ENCODE data around the gene SUN2.
A peak's percentile ranks its signal among the peaks of the same experiment; 100 is the strongest.
"Not testable (repeated sequence)": the region's sequence is repeated elsewhere in the genome, so short reads cannot be mapped to it uniquely, and the experiment has no call there.

SUN2 gene, protein sequence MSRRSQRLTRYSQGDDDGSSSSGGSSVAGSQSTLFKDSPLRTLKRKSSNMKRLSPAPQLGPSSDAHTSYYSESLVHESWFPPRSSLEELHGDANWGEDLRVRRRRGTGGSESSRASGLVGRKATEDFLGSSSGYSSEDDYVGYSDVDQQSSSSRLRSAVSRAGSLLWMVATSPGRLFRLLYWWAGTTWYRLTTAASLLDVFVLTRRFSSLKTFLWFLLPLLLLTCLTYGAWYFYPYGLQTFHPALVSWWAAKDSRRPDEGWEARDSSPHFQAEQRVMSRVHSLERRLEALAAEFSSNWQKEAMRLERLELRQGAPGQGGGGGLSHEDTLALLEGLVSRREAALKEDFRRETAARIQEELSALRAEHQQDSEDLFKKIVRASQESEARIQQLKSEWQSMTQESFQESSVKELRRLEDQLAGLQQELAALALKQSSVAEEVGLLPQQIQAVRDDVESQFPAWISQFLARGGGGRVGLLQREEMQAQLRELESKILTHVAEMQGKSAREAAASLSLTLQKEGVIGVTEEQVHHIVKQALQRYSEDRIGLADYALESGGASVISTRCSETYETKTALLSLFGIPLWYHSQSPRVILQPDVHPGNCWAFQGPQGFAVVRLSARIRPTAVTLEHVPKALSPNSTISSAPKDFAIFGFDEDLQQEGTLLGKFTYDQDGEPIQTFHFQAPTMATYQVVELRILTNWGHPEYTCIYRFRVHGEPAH

DNA sequence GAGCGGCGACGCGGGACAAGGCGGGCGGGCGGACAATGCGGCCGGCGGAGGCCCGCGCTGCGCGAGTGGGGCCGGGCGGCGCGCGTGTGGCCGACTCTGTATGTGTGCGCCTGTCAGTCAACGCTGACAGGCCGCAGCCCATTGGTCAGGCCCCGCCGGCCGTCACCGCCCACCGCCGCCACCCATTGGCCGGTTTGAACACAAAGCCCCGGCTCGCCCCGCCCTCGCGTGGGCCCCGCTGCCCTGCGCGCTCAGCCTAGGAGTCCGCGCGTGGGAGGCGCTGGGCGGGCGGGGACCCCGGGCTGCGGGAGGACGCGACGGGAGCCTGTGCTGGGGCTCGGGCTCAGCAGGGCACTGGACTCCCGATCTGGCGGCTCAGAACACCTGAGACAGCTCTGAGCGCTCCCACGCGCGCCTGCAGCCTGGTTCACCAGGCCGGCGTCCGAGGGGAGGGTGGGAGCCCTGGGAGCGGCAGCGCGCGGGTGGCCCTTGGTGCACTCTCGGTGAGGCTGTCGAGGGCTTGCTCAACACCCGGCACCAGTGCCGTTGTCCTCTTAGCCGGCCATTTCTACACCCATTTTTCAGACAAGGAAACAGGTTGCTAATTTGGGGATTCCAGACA, at the start of gene SUN2:
SUN2 (minus strand) TSS at position 88 of the 622 bp plus-strand sequence. CDS start 3,370 bp downstream, outside the sequence.
- peak; percentile 61 for DNase-seq

- DNase-seq = not testable (repeated sequence)
These were observed 49.3 kb upstream of the SUN2 start for GRCh38 chr22:38805041-38805593.

GRCh38 chr22:38802671-38803121, 46.9 kb upstream of the SUN2 start:
- DNase-seq = no peak

DNA sequence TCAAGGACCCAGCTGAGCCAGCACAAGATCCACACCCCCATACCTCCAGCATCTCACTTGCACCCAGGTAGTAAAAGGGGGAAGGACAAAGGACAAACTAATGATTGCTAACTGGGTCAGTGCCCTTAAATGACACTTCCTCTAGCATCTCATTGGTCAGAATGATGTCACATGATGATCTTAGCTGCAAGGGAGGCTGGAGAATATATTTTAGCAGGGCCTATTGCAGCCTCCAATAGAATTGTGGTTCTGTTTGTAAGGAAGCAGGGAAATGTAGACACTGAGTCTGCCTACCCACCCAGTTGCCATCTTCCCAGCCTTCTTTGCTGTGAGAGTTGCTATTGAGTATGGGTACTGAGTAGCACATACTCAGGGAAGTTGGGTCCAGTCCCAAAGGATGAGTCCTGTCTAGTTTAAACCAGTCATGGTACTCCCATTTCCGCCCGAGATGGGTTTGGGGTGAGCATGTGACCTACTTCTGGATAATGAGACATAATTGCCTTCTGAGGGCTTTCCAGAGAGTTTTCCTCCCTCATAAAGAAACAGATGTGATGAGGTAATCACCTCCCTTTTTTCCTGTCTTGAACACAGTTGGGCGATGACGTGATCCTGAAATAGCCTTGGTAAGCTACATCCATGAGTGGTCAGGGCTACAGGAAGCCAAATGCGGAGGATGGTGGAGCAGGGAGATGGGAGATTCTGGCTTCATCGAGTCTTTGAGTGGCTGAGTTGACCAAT, 43.6 kb upstream of the SUN2 start:
- DNase-seq = peak; percentile 5

GRCh38 chr22:38798496-38798895, 42.7 kb upstream of the SUN2 start:
- no peak for DNase-seq

DNA sequence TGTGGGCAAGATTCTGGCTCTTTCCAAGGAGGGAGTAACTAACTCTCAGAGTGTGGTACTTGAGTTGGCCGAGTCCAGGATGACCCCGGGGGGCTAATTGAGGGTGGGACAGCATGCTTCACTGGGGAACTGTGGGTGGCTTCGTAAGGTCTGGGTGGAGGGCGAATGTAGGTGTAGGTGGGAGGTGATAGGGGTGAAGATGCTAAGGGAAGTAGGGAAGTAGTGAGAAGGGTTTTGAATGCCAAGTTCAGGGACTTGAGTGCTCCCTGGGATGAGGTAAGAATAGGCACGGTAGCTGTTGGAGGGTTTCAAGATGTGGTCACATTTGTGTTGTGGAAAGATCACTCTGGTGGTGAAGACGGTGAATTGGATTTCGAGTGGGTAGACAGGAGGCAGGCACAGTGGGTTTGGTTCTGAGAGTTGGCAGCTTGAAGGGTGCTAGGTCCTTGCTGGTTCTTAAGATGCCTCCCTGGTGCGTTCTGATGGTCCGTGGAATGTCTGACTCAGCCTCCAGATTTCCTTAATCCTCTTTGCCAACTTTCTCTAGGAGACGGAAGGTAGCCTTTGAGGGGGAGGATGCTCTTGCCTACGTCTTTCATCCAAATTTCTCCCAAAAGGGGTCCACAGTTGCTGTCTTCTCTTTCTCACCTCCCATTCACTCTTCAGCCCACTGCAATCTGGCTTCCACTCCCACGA, 40.6 kb upstream of the SUN2 start:
- no peak for DNase-seq

GRCh38 chr22:38795569-38795968, 39.8 kb upstream of the SUN2 start:
- no peak for DNase-seq

- DNase-seq = peak; percentile 95
These were observed 38.1 kb upstream of the SUN2 start, which contains the start of gene DNAL4 for GRCh38 chr22:38793721-38794466. DNAL4 (minus strand) TSS chr22:38794143; CDS start chr22:38782731, 11,412 bp downstream.

DNA sequence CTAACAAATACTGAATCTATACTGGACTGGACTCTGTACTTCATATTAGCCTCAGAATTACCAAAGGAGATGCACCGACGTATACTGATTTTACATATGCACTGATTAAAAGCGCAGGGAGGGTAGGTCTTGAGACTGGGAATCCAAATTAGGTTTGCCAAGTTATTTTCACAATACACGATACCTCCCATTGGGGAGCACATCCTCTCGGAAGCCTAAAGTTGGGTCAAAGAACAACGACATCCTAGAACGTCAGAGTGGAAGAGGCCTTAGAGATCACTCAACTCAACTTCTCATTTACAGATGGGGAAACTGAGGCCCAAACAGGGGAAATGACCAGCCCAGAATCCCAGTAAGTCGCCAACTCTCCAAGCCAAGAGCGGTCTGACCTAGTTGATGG, 37.5 kb upstream of the SUN2 start:
- DNase-seq = no peak

DNA sequence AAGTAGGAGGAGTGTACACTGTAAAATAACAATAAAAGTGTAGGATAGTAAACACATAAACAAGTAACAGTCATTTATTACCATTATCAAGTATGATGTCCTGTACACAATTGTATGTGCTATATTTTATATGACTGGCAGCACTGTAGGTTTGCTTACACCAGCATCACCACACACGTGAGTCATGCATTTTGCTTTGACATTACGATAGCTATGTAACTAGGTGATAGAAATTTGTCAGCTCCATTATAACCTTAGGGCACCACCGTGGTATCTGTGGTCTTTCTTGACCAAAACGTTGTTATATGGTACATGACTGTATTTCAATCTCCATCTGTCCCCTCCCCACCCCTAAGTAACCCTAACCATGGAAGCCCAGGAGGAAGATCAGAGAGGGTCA, 37.0 kb upstream of the SUN2 start:
- DNase-seq = no peak

DNA sequence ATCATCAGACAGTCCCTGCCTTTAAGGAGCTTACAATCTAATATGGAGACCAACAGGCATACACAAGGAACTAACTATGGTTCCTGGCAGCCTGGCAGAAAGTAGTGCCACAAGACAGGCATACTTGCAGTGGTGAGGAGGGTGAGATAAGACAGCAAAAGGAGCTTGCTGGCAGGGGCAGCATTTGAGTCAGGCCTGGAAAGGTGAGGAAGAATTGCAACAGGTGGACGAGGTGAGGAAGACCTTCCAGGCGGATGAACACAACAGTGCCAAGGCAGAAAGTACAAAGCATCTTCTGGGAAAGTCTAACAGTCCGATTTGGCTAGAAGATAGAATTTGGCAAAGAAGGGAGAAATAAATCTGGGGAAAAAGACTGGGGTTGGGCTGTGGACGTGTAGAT, 33.8 kb upstream of the SUN2 start:
- DNase-seq = no peak

DNA sequence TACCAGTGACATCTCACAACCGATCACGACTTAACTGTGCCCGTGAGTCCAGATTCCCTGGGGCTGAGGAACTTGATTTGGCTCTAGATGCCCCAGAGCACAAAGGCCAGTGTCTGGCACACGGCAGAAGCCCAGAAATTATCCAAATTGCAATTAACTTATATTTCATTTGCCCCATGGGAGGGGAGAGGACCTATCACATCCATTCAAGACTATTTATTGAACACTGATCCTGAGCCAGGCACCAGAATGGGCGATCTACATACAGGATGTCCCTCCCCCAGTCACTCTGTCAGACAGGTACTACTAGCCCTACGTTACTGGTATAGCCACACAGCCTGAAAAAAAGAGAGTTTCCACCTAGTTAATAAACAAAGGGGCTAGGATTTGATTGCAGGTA, 33.0 kb upstream of the SUN2 start:
- peak; percentile 49 for DNase-seq

DNA sequence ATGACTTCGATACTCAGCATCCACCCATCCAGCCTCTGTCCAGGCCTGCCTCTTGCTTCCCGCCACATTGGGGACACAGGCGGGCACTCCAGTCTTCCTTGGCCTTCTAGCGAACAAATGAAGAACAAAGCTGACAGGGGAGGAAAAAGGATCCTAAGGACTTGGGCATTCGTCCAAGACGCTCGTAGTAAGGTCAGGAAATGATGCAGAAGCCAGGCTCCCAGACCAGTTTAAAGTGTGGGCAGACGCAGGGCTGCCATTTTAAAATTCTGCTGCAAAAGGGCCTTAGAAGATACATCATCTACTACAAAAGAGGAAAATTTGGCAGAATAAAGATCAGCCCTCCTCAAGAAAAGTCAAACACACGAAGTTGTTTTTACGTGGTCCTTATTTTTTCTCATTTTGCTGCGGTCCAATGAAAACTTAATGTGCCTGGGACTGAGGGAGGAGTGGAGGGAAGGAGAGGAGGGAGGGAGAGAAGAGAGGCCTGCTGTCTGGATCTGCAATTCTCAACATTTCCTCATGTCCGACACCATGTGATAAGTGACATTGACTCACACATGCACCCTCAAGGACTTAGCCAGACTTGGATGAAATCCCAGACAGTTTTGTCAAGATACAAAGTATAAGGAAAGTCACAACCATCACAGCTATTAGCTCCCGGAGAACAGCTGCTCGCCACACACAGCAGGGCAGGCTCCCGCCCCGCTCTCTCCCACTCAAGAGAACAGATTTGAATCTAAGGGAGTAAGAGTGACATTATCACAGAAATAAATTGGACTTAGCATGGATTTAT, 32.4 kb upstream of the SUN2 start:
- DNase-seq = peak; percentile 90

GRCh38 chr22:38786631-38787030, 30.8 kb upstream of the SUN2 start:
- DNase-seq = no peak

GRCh38 chr22:38784856-38785255, 29.1 kb upstream of the SUN2 start:
- no peak for DNase-seq

DNA sequence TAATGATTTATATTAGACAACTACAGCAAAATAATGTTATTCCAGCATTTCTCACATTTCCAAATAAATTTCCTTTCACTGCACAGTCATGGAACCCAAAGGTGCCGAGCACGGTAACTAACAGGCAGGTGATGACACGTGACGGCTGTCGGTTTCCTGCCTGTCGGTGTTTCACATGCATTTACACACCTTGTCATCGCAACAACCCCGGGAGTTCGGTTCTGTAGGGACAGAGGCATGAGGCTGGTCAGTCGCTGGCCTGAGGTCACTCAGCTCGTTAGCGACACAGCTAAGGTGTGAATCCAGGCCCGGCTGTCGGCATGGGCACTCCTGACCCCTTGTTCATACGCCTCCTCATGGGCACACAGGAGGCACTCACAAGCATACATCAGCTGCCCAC, 28.2 kb upstream of the SUN2 start:
- no peak for DNase-seq

DNA sequence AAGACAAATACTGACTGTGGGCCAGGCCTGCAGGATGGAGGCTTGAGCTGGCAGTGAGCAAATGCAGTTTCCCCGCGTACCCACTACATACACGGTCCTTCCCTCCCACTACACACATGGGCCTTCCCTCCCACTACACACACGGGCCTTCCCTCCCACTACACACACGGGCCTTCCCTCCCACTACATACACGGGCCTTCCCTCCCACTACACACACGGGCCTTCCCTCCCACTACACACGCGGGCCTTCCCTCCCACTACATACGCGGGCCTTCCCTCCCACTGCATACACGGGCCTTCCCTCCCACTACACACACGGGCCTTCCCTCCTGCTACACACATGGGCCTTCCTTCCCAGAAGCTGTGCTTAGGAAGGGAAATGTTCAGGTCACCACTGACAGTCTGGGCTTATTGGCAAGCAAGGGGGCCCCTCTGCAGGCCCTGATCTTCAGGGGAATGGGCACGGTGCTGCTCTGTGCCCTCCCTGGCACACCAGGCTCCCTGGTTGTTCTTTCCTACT, 27.4 kb upstream of the SUN2 start:
- DNase-seq = no peak

DNA sequence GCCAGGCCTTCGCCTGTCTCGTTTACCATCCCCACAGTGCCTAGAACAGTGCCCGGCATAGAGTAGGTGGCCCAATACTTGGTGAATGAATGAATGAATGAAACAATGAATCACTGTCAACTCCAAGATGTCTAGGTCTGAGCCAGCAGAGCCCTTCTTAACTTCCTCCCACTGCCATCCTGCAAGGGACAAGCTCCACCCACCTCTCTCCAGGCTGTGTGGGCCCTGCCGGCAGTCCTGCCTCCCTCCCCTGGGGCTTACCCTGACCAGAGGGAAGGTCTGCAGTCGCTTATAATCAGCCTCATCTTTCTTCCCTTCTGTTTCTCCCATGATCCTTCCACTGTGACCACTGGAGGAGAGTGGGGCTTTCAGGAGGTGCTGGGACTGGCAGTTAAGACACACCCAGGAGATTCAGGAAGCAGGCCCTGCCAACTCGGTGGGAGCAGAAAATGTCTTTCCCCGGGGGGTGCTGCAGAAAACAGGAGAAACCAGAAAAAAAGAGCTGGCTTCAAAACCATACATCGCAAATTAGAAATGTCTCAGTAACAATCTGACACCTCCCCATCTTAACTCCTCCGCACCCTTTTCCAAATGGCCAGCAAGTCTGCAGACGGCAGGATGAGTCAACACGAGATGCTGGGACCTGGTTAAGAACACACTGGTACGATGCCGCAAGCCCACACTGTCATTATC, 26.8 kb upstream of the SUN2 start:
- DNase-seq = no peak

GRCh38 chr22:38781033-38781432, 25.2 kb upstream of the SUN2 start:
- DNase-seq = no peak
